SKM-1 (cell line): ENCODE measurements around the gene TEX22.
A peak's percentile ranks its signal among the peaks of the same experiment; 100 is the strongest.

Experiments
- DNase-seq: peaks from one replicate; lab custom pipeline; 2025; ENCODE audit not compliant: unreplicated experiment; lab: John Stamatoyannopoulos, UW

The TEX22 gene

DNA sequence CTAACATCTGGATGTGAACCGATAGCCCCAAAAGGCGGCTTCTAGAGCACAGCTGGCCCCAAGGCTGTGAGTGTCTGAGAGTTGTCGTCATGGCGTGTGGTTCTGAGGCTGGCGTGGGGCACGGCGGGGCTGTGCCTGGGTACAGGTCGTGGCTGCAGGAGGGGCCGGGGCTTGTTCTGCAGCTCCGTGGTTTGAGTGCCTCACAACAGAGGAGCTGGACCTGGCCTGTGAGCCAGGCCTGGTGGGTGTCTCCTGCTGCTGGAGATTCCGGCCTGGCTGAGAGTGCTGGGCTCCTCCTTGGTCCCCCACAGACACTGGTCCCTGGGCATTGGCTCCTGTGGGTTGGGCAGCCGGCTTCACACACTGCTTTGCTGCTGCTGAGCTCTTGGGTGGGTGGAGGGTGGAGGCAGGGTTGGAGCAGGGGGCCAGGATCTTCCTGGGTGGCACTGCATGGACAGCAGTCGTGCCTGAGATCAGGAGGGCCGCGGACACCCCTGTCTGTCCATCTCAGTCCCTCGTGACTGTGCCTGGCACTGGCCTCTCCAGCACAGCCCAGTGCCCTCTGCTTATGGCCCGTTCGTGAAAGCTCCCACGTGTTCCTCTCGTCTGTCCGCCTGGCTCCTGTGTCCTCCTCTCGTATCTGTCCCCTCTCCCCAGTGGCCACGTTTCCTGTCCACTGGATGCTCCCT lies 31.8 kb upstream of the TEX22 start:
- DNase-seq = no peak

DNA sequence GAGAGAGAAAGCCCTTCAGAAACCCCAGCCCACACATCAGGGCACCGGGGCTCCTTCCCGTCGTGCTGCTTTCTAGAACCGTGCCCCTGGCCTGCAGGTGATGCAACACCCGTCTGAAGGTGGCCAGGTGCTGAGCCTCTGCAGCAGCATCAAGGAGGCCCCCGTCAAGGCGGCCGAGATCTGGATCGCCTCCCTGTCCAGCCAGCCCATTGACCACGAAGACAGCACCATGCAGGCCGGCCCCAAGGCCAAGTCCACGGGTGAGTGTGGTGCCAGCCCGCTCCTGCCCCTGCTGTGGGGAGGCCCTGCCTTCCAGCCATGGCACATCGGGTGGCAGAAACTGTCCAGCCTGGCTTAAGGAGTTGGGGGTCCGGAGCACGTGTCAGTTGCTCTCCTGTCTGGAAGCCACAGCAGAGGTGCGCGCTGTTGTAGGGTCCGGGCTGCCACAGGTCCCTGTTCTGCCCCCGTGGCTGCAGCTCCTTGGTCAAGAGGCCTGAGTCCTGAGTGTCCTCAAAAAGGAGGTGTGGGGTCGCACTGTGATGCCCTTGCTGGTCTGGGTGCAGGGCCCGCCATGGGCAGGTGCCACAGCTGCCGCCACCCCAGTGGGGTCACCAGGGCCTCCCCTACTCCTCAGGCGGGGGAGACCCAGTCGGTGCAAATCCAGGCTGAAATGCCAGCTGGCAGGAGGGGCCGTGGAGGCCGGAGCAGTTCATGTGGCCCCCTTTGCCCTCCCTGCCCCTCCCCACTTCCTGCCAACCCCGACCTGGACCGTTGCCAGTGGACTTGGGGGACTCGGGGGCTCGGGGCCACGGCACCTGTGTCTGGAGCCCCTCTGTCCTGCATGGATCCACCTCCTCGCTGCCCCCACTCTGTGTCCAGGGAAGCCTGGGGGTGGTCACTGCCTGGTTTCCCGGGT lies 31.0 kb upstream of the TEX22 start:
- DNase-seq = no peak

DNA sequence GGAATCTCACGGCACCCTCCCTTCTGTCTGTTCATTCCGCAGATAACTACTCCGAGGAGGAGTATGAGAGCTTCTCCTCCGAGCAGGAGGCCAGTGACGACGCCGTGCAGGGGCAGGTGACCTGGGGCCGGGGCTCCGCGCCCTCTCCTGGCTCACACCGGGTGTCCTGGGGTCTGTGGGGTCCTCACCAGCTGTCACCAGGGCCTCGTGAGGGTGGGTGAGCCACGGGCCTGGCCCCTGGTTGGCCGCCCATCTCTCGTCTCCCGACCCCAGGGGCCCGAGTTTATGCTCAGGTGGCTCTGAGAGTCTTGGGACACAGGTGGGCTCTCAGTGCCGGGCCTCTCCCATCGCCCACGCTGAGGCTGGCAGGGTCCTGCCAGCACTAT lies 30.3 kb upstream of the TEX22 start:
- no peak for DNase-seq

DNA sequence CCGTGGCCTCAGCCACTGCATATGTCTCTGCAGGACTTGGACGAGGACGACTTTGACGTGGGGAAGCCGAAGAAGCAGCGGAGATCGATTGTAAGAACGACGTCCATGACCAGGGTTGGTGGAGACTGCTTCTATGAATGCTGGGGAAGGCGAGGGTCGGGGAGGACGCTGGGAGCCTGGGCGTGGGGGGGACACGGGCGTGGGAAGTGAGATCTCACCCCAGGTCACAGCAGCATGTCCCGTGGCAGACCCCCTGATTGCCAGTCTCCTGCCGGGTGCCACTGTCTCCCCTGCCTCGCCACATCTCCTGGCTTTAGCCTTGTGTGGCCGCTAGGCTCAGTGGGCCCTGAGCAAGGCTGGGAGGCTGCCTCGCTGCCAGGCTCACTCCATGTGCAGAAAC lies 29.9 kb upstream of the TEX22 start:
- DNase-seq = no peak

DNA sequence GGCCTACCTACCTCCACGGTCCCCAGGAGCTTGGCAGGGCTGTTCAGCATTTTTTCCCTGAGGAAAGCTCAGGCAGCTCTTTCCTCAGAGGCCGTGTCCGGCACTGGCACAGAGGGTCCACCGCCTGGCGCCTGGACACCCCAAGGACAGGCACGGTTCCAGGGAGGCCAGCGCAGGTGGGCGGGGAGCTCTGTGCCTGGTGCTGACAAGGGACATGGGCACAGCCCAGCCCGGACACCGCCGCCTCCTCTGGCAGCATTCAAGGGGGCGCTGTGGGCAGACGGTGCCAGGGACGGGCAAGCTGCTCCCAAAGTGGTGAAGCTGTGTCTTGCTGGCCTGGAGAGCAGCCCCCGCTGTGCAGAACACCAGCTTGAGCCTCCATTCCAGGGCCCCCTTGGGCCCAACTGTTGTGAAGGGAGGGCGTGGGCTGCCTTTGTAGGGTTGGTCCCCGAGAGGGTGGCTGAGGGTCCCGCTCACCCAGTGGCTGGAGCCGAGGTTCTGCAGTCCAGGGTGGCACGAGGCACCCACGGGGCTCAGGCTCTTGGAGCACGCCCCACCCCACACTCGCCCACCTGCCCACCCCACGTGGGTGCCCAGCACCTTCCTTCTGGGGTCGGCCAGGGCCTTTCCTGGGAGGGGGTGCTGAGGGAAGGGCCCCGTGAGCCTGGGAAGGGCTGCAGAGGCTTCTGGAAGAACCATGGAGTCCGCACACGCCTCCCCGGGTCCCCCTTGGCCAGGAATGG lies 29.3 kb upstream of the TEX22 start:
- no peak for DNase-seq

DNA sequence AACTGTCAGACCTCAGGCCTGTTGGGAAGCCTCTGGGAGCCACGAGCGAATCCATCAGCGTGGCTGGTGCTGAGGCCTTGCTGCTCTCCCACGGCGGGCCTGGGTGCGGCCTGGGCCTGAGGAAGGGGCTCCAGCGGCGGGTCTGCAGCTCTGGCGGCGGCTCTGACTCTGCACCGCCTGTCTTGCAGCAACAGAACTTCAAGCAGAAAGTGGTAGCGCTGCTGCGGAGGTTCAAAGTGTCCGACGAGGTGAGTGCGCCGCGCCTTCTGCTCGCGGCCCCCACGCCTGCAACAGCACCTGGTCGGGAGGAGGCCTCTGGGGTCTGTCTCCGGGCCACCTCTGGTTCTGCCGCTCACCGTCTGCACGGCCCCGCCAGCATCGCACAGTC lies 28.7 kb upstream of the TEX22 start:
- DNase-seq = no peak

DNA sequence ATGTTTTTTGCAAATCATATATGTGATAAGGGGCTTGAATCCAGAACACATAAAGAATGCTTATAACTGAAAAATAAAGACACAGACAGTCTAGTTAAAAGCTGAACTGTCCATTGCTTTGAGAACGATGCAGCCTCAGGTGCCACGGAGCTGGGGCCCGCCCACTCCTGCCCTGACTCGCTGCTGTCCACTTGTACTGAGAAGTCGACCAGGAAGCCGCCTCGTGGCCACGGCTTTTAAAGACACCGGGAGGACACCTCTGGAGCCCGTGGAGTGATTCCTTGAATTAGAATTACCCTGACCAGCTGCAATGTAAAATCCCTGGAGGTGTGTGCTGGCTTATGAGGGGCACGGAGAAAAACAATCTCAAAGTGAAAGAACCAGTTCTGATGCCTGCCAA lies 23.9 kb upstream of the TEX22 start:
- no peak for DNase-seq

DNA sequence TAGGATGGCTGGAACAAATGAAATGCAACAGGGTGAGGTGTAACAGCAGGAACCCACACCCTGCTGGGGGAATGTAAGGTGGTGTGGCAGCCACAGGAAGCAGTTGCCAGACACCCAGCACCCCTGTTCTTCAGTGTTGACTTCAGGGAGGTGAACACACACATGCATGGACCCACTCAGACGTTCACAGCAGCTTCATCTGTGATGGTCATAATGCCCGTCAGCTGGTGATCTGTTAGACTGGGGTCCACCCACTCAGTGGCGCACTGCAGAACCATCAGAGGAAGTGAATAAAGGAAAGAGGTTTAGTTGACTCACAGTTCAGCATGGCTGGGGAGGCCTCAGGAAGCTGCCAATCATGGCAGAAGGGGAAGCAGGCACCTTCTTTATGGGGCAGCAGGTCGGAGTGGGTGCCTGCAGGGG lies 22.7 kb upstream of the TEX22 start:
- DNase-seq = peak; percentile 2

DNA sequence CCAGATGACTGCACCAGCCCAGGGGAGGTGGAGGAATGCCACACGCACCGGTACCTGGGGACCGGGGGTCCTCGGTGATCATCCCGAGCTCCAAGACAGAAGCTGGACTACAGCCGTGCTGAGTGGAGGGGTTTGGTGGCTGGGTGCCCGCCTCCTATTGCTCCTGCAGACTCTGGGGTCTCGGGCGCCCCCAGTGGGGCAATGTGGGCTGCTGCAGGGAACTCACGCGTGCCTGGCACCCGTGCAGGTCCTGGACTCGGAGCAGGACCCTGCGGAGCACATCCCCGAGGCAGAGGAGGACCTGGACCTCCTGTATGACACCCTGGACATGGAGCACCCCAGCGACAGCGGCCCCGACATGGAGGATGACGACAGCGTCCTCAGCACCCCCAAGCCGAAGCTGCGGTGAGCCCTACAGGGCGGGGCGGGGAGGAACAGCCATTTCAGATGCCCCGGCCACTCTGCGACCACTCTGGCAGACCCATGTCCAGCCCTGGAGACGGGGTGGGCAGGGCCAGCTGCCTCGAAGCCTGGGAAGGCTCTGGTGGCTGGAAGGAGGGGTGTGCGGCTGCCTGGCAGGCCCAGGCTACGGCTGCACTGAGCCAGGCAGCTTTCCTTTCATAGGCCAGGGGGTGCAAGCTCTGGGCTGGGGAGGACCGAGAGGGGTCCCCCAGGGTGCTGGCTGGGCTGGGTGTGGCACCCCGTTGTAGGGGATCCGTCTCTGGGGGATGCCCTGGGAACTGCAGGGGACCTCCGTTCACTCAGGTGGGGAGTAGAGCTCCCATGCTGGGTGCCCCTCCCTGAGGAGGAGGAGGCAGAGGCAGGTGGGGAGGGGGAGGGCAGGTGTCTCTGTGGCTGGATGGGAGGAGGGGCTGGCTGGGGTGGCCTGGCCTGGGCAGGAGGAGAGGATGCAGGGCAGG lies 21.6 kb upstream of the TEX22 start:
- DNase-seq = no peak

DNA sequence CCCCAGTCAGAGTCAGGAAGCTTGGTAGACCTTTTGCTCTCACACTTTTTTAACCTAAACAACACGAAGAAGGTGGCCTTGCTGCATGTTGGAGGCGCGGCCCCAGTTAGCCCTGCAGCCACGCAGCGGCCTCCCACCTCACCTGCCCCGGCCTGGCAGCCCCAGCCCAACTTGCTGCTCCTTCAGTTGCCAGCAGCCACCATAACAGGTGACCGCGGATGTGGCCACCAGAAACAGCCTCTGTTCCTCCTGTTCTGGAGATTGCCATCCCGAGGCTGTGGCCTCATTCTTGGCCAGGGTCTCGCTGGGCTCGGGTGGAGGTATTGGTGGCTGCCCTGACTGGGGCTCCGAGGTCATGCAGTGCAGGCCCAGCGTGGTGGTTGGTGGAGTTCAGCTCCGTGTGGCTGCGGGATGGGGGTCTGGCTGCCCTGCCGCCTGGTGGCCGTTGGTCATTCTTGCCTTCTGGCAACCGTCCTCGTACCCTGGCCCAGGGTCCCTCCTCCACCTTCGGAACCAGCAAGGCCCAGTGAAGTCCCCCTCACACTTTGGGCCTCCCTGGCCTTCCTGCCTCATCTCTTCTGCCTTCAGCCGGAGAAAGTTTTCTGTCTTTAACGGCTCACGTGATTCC lies 20.7 kb upstream of the TEX22 start:
- DNase-seq = no peak

DNA sequence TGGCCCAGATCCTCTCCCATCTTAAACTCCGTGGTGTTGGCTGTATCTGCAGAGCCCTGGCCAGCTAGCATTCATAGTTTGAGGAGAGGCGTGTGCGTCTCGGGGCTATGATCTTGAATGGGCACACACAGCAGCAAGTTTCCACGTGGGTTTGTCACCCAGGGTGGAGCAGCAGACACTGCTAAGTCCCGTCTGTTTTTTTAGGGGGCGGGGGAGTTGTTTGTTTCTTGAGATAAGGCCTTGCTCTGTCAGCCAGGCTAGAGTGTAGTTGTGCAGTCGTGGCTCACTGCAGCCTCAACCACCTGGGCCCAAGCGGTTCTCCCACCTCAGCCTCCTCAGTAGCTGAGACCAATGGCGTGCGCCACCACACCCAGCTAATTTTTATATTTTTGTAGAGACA lies 20.1 kb upstream of the TEX22 start:
- DNase-seq = no peak

DNA sequence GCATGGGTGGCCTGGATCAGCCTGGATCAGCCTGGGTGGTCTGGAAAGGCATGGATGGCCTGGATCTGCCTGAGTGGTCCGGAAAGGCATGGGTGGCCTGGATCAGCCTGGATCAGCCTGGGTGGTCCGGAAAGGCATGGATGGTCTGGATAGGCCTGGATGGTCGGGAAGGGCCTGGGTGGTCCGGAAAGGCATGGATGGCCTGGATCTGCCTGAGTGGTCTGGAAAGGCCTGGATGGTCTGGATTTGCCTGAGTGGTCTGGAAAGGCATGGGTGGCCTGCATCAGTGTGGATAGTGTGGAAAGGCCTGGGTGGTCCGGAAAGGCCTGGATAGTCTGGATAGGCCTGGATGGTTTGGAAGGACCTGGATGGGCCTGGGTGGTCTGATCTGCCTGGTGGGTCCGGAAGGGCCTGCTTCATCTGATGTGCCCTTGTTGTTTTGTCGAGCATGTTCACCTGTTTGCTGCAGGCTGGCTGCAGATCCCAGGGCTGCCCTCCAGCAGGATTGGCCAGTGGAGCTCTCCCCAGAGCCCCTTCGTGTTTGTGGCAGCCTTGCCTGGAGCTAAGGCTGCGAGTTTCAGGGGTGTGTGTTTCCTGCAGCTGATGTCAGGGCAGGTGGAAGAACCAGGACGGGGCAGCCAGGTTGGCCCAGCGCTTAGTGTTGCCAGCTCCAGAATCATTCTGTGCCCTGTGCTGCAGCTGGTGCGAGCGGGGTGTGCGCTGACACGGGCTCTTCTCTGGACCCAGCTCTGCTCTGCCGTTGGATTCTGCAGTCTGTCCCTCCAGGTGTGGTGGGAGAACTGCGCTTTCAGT lies 19.3 kb upstream of the TEX22 start:
- no peak for DNase-seq

DNA sequence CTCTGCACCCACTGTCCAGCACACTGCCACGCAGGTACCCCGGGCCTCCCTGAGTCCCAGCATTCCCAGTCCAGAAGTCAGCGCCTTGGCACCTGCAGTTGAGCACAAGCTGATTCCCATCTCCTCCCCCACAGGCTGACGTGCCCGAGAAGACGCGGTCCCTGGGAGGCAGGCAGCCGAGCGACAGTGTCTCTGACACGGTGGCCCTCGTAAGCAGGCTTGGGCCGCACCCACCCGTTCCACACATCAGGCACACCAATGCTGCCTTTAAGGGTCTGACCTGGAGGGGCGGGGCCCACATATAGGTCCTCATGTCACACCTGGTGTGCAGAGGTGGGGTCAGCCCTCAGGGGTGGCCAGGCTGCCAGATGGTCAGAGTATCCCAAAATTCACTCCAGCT lies 18.4 kb upstream of the TEX22 start:
- no peak for DNase-seq

DNA sequence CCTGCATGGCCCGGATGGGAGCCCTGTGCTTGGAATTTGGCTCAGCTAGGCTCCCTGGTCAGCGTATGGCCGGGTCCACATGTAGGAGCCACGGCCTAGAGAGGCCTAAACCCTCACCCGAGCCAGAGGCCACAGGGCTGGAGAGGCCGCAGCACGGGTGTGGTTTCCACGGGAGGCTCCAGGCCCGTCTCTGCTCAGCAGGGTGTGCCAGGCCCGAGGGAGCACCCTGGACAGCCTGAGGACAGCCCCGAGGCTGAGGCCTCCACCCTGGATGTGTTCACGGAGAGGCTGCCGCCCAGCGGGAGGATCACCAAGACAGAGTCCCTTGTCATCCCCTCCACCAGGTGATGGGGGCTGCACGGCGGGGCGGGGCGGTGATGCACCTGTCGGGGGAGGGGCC lies 17.6 kb upstream of the TEX22 start:
- DNase-seq = no peak

DNA sequence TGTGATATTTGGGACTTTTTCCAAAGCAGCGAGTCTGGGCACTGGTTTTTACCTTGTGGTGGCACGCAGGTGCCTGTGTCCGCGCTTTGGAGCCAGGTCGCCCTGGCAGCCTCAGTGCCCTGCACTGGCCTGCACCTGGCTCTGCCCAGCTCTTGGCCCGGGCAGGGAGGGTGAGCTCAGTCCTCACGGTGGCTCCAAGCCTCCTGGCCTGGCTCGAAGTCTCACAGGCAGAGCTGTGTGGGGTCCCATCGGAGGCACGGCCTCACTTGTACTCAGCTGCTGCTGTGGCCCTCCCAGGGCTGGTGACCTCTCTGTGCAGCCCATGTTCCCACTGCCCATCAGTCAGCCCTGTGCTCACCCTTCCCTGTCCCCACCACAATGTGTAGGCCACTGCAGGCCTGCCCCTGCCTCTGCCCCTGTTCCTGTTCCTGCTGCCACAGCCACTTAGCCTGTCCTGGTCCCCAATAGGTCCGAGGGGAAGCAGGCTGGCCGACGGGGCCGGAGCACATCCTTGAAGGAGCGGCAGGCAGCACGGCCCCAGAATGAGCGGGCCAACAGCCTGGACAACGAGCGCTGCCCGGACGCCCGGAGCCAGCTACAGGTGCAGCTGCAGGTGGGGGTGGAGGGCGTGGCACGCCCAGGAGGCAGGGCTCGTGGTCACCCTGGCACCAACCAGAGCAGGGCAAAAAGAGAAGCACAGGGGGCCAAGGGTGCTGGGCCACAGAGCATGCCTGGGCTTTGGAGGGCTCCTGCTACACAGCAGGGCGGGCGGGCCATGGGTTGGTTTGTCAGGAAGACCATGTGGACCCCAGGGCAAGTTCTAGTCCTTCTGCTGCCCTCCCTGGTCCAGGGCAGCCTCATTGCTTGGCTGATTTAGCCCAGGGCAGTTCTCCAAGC lies 16.6 kb upstream of the TEX22 start:
- no peak for DNase-seq

DNA sequence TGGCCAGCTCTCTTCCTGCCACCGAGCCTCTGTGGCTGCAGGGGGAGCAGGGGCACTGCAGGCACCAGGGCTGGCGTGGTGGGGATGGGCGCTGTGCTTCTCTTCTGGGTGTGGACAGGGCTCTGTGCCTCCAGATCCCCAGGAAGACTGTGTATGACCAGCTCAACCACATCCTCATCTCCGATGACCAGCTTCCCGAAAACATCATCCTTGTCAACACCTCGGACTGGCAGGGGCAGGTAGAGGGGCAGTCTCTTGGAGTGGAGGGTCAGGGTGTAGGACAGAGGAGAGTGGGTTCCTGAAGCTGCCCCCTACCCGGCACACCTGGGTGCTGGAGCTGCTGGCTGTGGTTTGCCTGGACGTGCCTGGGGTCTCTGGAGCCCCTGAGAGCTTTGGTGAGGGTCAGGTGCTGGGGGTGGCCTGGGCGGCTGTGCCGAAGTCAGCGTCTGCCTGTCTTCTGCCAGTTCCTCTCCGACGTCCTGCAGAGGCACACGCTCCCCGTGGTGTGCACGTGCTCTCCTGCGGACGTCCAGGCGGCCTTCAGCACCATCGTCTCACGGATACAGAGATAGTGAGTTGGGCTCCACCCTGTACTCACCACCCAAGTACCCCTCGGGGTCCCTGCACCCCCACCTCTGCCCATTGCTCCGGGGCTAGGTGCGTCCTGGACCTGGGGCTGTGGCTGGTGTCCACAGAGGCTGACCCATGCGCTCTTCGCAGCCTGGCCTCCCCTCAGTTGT lies 15.8 kb upstream of the TEX22 start:
- DNase-seq = no peak

DNA sequence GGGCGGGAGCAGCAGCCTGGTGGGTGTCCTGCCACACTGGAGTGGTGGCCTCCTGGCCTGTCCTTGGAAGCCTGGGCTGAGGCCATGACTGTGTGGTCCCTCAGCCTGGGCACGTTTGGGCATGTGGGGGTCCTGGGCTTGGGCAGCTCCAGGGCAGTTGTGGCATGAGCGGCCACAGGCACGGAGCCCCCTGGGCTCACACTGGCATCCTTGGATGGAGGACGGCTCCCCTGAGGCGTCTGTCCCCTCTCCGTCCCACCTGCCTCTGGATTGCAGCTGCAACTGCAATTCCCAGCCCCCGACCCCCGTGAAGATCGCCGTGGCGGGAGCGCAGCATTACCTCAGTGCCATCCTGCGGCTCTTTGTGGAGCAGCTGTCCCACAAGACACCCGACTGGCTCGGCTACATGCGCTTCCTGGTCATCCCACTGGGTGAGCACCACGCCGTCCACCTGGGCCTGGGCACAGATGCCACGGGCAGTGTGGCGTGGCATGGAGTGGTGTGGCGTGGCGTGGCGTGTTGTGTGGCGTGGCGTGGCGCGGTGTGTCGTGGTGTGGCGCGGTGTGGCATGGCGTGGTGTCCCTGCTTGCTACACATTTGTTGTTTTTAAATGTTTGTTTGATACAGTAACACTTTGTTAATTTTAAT lies 15.1 kb upstream of the TEX22 start:
- DNase-seq = no peak
